Measurements from ENCODE around the gene TTC21A. TPM values are rescaled to one million over a fixed set of nuclear protein-coding genes. Genes with fewer than 3 reads are reported as not detected.

The TTC21A gene
- total RNA-seq, 6 experiments from 2014 or later = 1.4 to 3.5 (median 2.5) TPM

DNA sequence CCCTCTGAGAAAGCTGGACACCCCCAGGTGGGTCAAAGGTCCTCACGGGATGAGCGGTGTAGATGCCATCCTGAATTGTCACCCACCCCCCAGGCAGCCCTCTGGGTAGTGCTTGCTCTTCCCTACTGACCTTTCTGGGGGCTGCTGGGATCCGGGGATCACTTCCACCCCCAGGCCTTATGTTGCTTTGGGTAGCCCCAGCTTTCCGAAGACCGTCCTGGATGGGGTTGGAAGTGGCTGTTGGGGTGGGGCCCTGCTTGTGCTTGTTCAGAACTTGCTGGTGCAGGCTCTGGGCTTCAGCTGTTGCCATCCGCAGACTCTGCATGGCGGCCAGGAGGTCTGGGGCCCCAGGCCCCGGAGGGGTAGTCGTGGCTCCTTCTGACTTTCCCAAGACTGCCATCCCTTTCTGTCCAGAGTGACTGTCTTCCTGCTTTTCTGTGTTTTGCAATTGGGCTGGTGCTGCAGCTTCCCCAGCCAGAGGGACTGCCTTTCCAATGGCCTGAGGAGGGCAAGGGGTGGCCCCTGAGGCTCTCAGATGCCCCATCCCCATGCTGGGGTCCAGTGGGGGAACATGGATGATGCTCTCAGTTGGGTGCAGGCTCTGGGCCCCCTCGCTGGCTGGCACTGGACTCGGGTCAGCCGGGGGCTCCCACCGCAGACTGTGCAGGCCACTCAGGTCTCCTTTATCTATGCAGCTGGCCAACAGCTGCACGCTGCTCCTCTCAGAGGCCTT lies 78.6 kb downstream of the TTC21A start:
- DNase-seq = no peak
- Histone ChIP-seq H3K27me3 (no peaks in the 10 kb centered on the region), H3K9me3 (no peaks in the 10 kb centered on the region), H3K36me3 (no peaks in the 10 kb centered on the region), H3K4me1 (peaks cover 0 to 2% (median 0%) of the 10 kb centered on the region in 4 donors), H3K27ac (no peak overlapping the region), H3K4me3 (no peak overlapping the region)
- TF ChIP-seq CTCF (IDR thresholded peaks at IDR 0.05) (no peak), POLR2A (IDR thresholded peaks at IDR 0.05) (no peak)
- intact Hi-C loops (cut with DNase I) = loop anchor here (5.0 to 10.0 kb wide), 2 partner anchors 99 to 101 kb away; partner anchors contain the start of gene CX3CR1 (in 1 of the 2)
- WGBS (ENCODE audit: insufficient coverage, low coverage, low lambda C conversion rate, missing lambda C conversion rate) = no CpG with 5 or more reads among the region's 14 CpGs
- ATAC-seq = no peak

DNA sequence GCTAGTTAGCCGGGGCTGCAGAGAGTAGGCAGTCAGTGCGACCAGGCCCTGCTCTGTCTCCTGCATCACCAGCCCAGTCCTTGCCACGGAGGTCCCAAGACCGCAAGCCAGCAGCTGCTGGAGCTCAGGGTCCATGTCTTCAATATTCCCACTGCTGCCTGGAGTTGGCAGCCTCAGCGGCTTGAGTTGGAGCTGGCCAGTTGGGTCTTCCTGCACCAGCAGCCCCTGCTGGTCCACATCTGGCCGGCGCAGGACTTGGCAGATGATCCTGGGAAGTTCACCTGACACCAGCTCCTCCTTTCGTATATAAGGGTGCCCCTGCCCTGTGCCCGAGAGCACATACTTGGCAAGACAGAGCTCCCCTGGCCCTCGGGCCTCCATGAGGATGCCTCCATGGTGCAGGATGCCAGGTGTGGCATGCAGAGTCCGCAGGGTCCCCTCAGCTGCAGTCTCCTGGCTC lies 79.2 kb downstream of the TTC21A start:
- Histone ChIP-seq H3K27me3 (no peaks in the 10 kb centered on the region), H3K4me3 (no peak overlapping the region), H3K4me1 (no peaks in the 10 kb centered on the region), H3K36me3 (no peaks in the 10 kb centered on the region), H3K9me3 (no peaks in the 10 kb centered on the region), H3K27ac (no peak overlapping the region)
- no CpG with 5 or more reads among the region's 11 CpGs for WGBS (ENCODE audit: insufficient coverage, low coverage, low lambda C conversion rate, missing lambda C conversion rate)
- ATAC-seq (no peak), DNase-seq (no peak)
- intact Hi-C loops (cut with DNase I) = loop anchor here (5.0 to 10.0 kb wide), 2 partner anchors 98 to 101 kb away; partner anchors contain the start of gene CX3CR1 (in 1 of the 2)
- TF ChIP-seq POLR2A (IDR thresholded peaks at IDR 0.05) (no peak), CTCF (IDR thresholded peaks at IDR 0.05) (no peak)

DNA sequence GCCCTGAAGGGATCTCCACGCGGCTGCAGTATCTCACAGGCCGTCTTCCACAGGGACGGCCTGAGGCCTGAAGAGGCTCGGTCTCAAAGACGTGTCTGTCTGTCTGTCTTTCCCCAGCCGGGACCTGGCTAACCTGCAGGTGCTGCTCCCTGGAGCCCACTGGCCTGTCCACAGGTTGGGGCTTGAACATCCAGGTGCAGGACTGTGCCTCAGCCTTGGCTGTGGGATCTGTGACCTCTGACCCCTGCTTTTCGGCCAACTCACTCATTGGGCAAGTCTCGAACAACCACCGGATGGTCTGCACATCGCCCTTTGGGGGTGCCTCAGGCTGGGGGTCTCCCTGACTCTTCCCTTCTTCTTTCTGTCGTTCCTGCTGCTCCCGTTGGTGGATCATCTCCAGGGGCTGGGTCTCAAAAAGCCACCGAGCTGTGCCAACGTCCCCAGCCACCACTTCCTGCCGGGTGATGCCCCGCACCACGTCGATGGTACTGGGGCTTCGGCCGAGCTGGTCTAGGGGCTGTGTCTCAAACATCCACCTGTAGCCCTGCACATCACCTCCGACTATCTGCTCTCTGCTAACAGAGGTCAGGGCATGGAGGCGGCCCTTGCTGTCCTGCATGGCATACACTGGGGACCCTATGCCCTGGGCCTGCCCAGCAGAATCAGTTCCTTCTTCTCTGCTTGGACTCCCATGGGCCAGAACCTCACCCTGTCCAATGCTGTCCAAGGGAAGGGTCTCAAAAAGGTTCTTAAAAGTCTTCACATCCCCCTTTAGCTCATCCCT lies 80.1 kb downstream of the TTC21A start:
- Histone ChIP-seq H3K4me1 (no peaks in the 10 kb centered on the region), H3K4me3 (no peak overlapping the region), H3K9me3 (no peaks in the 10 kb centered on the region), H3K27ac (no peak overlapping the region), H3K36me3 (no peaks in the 10 kb centered on the region), H3K27me3 (no peaks in the 10 kb centered on the region)
- WGBS (ENCODE audit: insufficient coverage, low coverage, low lambda C conversion rate, missing lambda C conversion rate) = 88% methylated on average over 9 of the region's 23 CpGs
- no peak for DNase-seq
- intact Hi-C loops (cut with DNase I) = loop anchor here (5.0 to 10.0 kb wide), 2 partner anchors 97 to 100 kb away; partner anchors contain the start of gene CX3CR1 (in 1 of the 2)
- no peak for TF ChIP-seq POLR2A (IDR thresholded peaks at IDR 0.05)
- no peak for TF ChIP-seq CTCF (IDR thresholded peaks at IDR 0.05)
- no peak for ATAC-seq

Small RNAs within 50 kb of the gene (microRNA-seq; reads per million reads assigned to microRNA genes)
- 0 reads per million in 2 donors for gene MIR6822

Small RNAs within 50 kb of the gene (small RNA-seq; reads per million reads assigned to genes)
- 0 reads per million in 2 experiments for gene RF00017

Other genes with a start within 250 kb of the TTC21A start
- gene SCN11A, start 55.7 kb upstream of the TTC21A start, total RNA-seq = under 1 TPM in 5 of 6 experiments, not detected in 1; 0.12 to 0.31 (median 0.16) TPM
- gene WDR48, start 55.7 kb upstream of the TTC21A start, total RNA-seq = 10 to 100 TPM; 11.3 to 21.9 (median 18.3) TPM
- 10 to 100 TPM; 27.8 to 35.5 (median 33.1) TPM for gene GORASP1, start 53 bp upstream of the TTC21A start, total RNA-seq
- gene CSRNP1, start 45.9 kb downstream of the TTC21A start, total RNA-seq = 10 to 100 TPM in 5 of 6 experiments, 1 to 10 TPM in 1; 6.7 to 43.4 (median 17.4) TPM
- under 1 TPM in 5 of 6 experiments, not detected in 1; 0.05 to 0.43 (median 0.07) TPM for gene XIRP1, start 84.9 kb downstream of the TTC21A start, total RNA-seq
- gene CX3CR1, start 172.4 kb downstream of the TTC21A start, total RNA-seq = 1 to 10 TPM in 1 of 6 experiments, under 1 TPM in 4, not detected in 1; 0.25 to 1.8 (median 0.72) TPM
- not detected for gene CCR8, start 222.0 kb downstream of the TTC21A start, total RNA-seq